NCI-H748 (cell line): ENCODE results near the gene DLK1.

Experiments
- DNase-seq: peaks from one replicate; lab custom pipeline; 2025; ENCODE audit not compliant: unreplicated experiment; lab: John Stamatoyannopoulos, UW

The DLK1 gene

DNA sequence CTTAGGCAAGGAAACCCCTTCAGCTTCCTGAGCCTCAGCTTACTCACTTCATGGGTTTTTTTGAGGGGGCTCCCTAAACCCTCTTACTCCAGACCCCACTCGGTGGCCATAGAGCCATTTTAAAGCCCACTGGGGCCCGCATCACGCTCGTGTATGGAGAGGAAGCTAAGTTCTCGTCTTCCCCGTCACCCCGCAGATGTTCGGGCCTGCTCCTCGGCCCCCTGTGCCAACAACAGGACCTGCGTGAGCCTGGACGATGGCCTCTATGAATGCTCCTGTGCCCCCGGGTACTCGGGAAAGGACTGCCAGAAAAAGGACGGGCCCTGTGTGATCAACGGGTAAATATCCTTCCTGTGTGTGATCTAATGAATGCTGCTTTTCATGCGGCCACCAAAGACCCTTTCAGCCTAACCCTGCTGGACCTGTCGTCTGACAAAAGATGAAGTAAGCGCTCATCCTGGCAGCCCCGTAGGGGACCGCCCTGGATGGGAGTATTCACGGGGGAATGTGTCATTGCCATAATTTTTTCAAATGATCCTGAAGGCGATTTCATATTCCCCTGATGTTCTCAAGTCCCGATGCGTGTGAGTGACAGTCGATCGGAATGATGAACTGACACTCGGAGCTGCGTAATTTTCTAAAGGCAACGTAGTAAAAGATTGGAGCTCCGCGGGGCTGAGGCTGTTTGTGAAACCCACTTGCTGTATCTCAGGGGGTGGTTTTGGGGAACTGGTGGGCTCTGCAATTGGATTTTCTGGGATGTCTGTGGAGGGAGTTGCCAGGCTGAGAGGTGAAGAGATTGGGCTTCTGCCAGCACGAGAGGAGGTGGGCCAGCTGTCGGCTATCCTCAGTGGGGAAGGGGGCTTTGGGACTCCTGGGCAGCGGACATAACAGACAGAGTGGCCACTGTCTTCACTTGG lies 5.4 kb downstream of the DLK1 start:
- no peak for DNase-seq

DNA sequence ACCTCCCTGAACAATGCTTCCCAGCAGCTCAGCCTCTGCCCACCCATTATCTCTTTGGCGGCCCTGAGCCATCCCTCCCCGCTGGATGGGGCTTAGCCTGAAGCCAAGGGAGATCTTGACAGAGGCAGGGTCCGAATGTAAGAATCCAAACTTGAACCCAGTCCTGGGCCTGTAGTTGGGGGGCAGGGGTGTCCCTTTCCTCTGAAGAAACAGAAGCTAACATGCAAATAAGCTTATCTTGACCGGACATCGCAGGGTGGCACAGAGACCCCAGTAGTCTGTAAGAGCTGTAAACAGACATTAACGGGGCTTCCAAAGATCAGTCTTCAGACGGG lies 6.0 kb downstream of the DLK1 start:
- DNase-seq = no peak

DNA sequence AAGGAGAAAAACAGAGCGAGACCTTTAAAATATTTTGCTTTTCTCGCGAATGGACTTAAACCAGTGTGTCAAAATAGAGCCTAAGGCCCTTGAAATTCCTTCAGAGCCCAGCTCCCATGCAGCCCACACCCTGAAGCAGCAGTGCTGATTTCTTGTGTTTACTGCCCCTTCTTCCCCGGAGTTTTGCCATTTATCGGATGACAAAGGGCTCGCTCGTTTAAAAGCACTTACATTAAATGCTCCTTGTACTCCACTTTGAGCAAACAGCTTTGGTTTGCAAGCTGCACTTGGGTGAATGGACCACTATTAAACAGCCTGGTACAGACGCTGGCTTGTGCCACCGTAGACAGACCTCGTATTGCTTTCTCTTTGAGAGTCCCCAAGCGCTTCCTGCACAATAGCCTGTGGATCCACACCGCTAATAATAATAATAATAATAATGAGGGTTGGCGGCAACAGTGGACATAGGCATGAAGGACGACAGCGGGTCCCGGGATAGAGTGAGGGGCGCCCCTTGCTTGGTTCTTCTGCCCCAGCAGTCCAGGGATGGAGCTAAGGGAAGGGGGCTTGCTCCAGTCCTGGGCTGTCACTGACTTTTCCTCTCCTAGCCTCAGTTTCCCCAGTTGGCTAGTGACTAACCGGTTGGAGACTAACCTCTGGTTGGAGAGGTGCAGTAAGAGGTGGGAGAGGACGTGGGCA lies 6.6 kb downstream of the DLK1 start:
- DNase-seq = peak; percentile 81

DNA sequence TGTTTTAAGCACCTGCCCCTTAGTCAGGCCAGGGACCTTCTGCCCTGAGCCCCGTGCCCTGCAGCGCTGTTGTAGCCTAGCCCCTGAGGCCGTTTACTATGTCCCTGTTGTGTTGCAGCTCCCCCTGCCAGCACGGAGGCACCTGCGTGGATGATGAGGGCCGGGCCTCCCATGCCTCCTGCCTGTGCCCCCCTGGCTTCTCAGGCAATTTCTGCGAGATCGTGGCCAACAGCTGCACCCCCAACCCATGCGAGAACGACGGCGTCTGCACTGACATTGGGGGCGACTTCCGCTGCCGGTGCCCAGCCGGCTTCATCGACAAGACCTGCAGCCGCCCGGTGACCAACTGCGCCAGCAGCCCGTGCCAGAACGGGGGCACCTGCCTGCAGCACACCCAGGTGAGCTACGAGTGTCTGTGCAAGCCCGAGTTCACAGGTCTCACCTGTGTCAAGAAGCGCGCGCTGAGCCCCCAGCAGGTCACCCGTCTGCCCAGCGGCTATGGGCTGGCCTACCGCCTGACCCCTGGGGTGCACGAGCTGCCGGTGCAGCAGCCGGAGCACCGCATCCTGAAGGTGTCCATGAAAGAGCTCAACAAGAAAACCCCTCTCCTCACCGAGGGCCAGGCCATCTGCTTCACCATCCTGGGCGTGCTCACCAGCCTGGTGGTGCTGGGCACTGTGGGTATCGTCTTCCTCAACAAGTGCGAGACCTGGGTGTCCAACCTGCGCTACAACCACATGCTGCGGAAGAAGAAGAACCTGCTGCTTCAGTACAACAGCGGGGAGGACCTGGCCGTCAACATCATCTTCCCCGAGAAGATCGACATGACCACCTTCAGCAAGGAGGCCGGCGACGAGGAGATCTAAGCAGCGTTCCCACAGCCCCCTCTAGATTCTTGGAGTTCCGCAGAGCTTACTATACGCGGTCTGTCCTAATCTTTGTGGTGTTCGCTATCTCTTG lies 7.6 kb downstream of the DLK1 start:
- no peak for DNase-seq

DNA sequence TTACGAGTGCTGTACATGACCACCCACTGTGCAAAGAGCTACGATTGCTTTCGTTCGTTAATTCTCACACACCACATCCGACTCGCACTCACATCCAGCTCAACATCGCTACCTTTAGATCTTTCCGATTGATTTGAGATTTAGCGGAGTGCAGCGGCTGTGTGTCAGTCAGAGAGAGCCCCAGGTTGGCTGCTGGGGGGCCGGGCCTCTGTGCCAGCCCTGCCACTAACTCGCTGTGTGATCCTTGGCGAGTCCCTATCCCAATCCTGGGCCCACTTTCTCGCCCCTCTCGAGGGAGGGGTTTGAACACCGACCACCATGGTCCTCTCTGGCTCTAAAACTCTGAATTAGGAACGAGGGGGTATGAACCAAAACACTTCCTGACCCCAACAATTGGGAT lies 8.6 kb downstream of the DLK1 start:
- DNase-seq = no peak

DNA sequence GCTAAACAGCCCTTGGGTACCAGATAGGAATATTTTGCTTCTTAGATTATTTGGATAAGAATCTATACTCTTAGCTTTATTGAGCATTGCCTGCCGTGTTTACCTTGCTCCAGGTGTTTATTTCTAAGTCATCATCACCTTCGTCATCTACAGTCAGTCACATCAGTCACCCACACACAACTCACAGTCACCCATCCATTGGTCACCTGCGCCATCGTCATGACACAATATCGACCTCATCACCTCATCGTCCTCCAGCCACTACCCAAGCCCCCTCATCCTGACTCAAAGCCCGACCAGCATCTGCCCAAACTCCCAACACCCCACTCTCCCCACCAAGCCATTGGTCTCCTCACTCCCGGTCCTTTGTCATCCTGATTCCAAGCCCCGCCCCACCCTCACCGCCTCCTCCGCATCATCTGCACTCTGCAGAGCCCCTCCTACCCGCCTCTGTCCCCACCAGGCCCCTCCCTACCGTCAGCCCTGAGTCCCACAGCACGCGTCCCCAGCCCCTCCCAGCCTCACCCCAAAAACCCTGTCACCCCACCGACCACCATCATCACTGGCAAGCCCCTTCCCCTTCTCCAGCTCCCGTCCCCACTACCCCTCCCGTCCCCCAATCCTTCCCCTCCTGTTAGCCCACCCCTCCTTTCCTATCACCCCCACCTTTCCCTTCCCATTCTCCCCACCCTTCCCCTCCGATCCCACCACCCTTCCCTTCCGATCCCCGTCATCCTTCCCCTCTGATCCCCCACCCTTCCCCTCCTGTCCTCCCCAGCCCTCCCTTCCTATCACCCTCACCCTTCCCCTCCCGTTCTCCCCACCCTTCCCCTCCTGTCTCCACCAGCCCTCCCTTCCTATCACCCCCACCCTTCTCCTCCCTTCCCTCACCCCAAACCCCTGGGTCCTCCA lies 9.8 kb downstream of the DLK1 start:
- no peak for DNase-seq

DNA sequence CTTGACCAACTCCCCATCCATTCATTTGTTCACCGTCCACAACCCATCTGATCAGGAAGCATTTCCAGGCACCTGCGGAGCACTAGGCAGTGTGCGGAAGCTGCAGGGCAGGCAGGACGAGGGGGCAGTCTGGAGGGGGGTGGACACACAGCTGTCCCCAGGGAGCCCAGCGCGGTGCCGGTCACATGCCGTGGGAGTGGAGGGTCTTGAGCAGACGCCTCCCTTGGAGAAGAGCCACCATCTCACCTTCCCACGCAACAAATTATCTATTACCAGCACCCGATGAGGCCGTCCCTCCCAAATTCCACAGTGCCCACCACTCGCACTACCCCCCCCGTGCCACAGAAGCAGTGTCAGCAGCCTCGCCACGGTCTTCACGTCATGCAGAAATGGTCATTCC lies 10.8 kb downstream of the DLK1 start:
- no peak for DNase-seq

DNA sequence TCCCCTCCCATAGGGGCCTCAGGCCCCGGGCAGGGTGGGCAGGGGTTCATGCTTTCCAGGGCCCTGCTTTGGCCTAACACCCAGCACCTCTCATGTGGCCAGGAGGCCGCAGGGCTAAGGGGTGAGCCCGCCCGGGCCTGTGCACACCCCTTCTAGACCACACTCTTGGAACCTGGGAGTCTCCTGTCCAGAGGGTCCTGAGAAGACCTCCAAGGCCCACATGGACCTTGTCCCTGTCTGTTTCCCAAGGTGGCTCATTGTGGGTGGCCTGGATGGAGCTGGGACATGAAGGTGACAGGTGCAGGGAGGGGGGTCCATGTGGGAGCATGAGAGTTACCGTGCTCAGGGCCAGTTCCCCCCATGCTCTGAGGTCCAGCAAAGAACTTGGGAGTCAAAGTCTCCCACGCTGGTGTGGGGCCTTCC lies 11.6 kb downstream of the DLK1 start:
- no peak for DNase-seq

DNA sequence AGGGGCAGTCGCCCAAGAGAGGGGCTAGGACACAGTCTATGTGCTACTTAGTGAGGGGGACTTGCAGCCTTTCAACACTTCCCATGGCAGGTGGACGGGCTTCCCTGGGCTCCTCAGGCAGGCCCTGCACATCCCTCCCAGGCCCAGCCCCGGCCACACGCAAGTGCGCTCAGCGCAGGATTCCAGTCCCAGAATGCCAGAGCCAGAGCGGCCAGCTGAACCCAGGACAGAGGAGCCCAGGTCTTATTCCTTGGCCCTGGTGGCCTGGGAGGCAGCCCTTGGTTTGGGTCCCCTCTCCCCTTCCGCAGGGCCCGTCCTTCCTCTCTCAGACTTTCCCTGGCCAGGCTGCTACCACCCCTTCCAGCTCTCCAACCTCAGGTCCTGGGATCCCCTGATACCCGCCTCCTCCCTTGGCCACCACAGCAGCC lies 12.0 kb downstream of the DLK1 start:
- DNase-seq = no peak

DNA sequence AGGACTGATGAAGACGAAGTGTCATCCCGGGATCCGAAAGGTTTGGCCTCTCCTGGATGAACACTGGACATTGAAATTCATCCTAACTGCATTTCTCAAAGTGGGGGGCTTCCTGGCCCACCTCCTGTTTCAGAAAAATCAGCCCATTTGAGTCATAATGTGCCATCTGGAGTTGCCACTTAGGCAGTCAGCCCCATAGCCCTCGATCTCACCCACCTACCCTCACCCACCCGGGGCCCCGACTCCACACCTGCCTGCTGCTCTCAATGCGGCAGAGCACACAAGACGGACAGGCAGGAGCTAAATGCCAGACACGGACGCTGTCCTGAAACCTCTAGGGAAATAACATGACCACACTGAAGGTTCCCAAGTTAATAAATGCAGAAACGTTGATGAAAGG lies 12.6 kb downstream of the DLK1 start:
- no peak for DNase-seq

DNA sequence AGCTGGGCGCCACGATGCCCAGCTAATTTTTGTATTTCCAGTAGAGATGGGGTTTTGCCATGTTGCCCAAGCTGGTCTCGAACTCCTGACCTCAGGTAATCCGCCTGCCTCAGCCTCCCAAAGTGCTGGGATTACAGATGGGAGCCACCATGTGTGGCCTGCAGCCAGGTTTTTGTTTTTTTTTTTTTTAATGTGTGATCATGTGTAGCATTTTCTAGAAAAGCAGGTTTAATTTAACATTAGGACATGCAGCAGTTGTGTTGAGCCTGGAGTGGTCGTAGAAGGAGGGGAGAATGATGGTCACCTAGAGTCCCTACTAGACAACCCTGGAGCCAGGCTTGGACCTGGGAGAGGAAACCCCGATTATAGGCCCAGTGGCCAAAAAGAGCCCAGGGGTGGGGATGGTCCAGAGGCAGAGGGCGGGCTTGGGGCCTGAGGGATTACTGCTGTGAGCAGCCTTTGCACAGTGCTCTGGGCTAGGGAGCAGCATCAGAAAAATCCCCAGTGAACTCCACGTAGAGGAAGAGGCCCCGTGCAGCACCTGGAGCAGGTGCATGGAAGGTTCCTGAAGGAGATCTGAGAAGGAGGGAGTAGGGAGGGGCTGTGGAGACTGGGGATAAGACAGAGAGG lies 13.6 kb downstream of the DLK1 start:
- DNase-seq = no peak

DNA sequence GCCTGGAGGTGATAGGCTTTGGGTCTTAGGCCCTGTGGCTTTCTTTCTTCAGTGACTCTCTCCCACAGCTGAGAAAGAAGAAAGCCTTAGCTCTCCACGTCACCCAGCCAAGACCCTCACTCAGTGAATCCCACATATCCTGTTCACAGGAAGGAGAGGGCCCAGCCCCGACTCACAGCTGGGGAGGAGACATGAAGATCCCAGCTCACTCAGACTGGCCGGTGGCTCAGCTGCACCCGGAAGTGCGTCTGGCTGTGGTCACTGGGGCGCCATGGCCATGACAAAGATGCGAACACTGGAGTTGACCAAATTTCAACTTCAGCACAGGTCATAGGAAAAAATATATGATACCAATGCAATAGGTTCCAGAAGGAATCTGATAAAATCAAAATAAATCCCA lies 14.2 kb downstream of the DLK1 start:
- DNase-seq = no peak

DNA sequence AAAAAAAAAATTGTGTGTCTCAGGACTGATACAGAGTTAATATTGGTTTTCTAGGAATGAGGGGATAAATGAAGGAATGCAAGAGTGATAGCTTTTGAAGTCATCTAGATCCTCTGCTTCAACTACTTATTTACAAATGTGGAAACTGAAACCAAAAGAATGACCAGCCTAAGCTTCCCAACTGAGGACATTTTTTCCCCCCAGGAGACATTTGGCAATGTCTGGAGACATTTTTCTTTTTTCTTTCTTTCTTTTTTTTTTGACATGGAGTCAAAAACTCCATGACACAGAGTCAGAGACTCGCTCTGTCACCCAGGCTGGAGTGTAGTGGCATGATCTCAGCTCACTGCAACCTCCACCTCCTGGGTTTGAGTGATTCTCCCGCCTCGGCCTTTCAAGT lies 15.3 kb downstream of the DLK1 start:
- no peak for DNase-seq

DNA sequence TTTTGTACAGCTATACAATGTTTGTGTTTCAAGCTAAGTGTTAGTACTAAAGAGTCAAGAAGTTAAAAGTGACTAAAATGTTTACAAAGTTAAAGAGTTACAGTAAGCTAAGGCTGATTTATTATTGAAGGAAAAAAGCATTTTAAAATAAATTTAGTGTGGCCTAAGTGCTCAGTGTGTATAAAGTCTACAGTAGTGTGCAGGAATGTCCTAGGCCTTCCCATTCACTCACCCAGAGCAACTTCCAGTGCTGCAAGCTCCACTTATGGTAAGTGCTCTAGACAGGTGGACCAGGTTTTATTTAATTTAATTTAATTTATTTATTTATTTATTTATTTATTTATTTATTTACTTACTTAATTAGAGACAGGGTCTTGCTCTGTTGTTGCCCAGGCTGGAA lies 19.6 kb downstream of the DLK1 start:
- DNase-seq = no peak

DNA sequence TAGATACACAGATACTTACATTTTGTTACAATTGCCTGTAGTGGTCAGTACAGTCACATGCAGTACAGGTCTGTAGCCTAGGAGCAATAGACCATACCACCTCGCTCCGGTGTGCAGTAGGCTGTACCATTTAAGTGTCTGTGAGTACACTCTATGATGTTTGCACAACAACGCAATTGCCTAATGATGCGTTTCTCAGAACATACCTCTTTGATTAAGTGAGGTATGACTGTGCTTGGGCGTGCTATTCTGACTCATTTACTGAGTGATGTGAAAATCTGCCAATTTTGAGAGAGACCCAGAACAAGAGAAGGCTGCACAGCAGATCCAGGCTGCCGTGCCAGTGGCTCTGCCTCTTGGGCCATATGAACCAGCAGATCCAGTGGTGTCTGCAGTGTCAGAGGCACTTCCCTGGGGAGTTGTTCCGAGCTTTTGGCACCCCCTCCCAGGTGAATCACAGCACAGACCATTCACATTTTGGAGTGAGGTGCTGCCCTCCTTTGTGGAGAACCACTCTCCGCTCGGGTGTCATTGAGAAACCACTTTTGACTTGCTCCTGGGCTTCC lies 20.4 kb downstream of the DLK1 start:
- DNase-seq = peak; percentile 86

DNA sequence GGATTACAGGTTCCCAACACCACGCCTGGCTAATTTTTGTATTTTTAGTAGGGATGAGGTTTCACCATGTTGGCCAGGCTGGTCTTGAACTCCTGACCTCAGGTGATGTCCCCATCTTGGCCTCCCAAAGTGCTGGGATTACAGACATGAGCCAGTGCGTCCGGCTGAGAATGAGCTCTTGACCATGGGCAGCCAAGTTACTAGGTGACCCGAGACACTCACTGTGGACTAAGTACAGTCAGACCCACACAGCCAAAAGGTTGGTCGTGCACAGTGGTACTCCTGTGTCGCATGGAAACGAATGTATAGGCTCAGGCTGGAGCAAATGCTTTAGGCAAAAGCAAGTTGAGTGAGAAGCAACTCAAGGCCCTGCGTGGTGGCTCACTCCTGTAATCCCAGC lies 21.0 kb downstream of the DLK1 start:
- DNase-seq = no peak

DNA sequence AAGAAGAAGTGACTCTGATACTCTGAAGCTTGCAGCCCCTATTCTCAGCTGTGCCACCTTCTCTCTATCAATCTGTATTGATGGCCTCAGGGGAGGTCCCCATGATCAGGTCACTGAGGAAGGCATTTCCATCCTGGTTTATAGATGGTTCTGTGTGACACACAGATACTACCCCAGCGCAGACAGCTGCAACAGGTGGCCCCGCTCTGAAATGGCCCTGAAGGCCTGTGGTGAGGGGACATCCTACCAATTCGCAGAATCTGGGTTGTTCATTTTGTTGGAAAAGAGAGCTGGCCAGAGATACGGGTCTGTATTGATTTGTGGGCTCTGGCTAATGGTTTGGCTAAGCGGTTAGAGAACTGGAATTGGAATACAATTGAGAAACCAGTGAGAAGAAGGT lies 21.7 kb downstream of the DLK1 start:
- DNase-seq = no peak

DNA sequence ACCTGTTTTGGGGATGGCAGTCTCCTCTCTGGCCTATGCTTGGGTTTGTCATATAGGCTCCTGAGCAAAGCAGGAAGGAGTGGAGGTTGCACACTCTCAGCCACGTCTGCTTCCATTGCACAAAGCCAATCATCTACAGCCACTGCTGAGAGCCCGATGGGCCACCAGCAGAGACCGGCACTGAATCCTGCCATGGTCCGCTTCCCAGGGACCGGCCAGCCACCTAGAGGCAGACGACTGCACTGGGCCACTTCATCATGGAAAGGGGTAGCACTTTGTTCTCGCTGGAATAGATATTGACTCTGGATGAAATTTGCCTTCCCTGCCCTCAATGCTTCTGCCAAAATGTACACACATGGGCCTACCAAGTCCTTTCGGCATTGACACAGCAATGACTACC lies 22.3 kb downstream of the DLK1 start:
- DNase-seq = no peak

DNA sequence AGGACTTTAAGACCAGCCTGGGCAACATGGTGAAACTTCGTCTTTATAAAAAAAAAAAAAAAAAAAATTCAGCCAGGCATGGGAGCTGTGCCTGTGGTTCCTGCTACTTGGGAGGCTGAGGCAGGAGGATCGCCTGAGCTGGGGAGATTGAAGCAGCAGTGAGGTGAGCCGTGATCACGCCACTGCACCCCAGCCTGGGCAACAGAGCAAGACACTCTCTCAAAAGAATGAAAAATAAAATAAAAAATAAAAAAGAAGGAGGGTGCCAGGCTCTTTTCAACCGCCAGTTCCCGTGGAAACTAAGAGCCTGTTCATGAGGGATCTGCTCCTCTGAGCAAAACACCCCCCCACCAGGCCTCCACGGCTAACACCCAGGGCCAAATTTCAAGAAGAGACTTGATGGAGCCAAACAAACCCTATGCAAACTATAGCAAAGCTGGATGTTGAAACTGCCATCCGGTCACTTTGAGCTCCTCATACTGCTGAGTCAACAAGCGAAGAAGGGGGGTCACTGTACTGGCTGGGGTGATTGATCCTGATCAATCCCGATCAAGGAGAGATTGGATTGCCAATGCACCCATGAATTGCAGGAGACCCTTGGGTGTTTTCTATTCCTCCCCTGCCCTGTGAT lies 23.4 kb downstream of the DLK1 start:
- DNase-seq = no peak
